ENCODE measurements around the gene PAIP1. TPM values are rescaled to one million over a fixed set of nuclear protein-coding genes. Genes with fewer than 3 reads are reported as not detected.

Gene PAIP1
- total RNA-seq, 1 donor from 2014 or later, result 130 TPM

DNA sequence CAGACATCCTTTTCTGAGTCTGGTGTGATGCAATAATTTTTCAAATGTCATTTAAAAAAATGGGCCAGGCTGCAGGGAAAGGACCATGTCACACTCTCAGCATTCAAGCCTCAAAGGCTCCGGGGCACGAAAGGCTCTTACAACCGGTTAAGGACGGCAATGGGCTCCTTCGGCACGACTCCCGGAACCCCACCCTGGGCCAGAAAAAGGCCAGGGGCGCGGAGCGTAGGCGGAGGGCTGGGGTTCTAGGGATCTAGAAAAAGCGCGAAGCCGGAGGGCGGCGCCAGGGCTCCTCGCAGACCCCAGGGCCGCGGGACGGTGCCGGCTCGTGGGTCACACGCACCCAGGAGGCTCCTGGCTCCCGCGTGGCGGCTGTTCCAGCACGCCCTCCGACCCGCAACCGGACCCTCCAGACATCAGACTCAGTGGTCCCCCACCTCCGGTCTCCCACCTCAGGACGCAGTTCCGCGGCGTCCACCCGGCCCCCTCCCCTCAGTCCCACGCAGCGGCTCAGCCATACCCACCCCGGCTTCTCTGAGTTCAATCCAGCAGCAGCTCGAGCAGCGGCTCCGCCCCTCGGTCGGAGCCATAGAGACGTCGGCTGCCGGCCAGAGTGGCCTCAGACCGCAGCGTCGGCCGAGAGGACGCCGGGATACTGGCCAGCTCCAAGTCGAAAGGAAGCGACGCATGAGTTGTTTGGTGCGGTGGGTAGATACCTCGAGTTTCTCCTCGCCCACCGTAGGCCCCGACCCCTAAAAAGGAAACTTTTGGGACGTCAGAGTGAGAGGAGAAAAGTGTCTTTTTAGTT is 73.4 kb downstream of the PAIP1 start, which contains the start of gene TMEM267:
Gene TMEM267 (minus strand): TSS at position 568 of the 808 bp plus-strand sequence. CDS start 29,896 bp downstream, outside the sequence.
- intact Hi-C loops (cut with DNase I), result loop anchor here (2.0 to 5.0 kb wide), 6 partner anchors 31 to 417 kb away; partner anchors contain the start of genes C5orf34, HMGCS1, NNT and PAIP1
- ATAC-seq (peak; percentile 98), DNase-seq (ENCODE audit: missing footprints) (peak; percentile 97)

DNA sequence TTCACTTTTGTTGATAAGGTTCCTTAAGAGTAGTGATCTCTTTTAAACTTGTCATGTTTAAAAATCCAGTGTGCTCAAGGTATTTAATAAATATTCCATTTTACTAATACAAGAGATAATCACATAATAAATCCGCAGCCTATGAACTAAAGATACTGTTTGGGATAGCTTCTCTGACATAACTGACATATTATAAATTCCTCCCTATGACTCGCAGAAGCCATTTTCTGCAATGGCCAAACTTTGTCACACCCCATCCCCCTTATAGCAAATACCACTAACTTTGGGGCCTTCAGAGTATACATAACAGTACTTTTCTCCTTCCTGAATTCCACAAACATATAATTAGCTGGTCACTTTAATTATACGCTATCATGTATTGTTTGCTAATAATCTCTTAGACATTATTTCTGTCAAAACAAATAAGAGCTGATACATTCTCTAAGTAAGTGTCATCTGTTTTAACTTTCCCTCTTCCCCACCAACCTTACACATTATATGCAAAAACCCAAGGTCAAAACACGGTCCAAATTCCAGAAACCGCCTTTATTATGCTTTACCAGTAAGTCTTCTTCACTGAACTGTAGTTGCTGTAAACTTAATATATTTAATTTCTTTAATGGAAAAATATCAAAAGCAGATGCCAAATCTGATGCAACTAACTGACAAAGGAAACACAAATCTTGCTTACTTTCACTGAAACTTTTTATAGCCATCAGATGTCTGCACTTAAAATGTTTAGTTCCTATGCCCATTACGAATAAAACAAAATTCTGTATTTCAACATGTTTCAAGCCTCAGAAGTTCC is 74.2 kb downstream of the PAIP1 start:
- ATAC-seq (no peak), DNase-seq (ENCODE audit: missing footprints) (no peak)
- intact Hi-C loops (cut with DNase I), result loop anchor here (2.0 to 5.0 kb wide), 5 partner anchors 75 to 416 kb away; partner anchors contain the start of genes HMGCS1, NNT, PAIP1 and ZNF131

Other genes starting within 250 kb of the PAIP1 start
- 23.1 TPM for gene HMGCS1, start 243.7 kb downstream of the PAIP1 start, total RNA-seq
- gene CCL28, start 144.7 kb downstream of the PAIP1 start, total RNA-seq, result 0.81 TPM
- 7.0 TPM for gene TMEM267, start 73.2 kb downstream of the PAIP1 start, total RNA-seq
- 0.73 TPM for gene C5orf34, start 41.9 kb downstream of the PAIP1 start, total RNA-seq
- 563 TPM for gene NNT, start 46.1 kb upstream of the PAIP1 start, total RNA-seq

Data from Right ventricle myocardium inferior (tissue), 1 donor.